ENCODE data around the gene ST3GAL3.

The ST3GAL3 gene

GRCh38 chr1:43881415-43881814 lies 174.1 kb downstream of the ST3GAL3 start:
- no peak overlapping the region for H3K27ac Mint-ChIP-seq
- H3K27me3 Mint-ChIP-seq = no peaks in the 10 kb centered on the region

DNA sequence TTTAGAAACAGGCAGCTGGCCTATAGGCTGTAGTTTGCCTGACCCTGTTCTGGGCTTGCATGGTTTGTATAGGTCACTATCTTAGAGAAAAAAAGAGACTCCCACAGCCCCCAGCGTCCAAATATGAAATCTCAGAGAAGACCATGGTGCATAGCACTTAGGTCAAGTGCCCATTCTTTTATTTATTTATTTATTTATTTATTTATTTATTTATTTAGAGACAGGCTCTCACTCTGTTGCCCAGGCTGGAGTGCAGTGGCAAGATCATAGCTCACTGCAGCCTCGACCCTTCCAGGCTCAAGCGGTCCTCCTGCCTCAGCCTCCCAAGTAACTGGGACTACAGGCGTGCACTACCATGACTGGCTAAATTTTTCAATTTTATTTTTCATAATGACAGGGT lies 175.4 kb downstream of the ST3GAL3 start:
- DNase-seq = no peak
- no peak for ATAC-seq
- no peaks in the 10 kb centered on the region for H3K36me3 Mint-ChIP-seq (ENCODE audit: low read depth)
- no peaks in the 10 kb centered on the region for H3K4me1 Mint-ChIP-seq
- no peak overlapping the region for H3K4me3 Mint-ChIP-seq
- no peaks in the 10 kb centered on the region for H3K9me3 Mint-ChIP-seq
- H3K27me3 Mint-ChIP-seq = no peaks in the 10 kb centered on the region
- no peak overlapping the region for H3K27ac Mint-ChIP-seq

More at GRCh38 chr1:43881415-43881814, 174.1 kb downstream of the ST3GAL3 start:
- Mint-ChIP-seq H3K4me3 (no peak overlapping the region), H3K9me3 (no peaks in the 10 kb centered on the region), H3K4me1 (no peaks in the 10 kb centered on the region), H3K36me3 (ENCODE audit: low read depth) (no peaks in the 10 kb centered on the region)
- ATAC-seq (no peak), DNase-seq (no peak)

DNA sequence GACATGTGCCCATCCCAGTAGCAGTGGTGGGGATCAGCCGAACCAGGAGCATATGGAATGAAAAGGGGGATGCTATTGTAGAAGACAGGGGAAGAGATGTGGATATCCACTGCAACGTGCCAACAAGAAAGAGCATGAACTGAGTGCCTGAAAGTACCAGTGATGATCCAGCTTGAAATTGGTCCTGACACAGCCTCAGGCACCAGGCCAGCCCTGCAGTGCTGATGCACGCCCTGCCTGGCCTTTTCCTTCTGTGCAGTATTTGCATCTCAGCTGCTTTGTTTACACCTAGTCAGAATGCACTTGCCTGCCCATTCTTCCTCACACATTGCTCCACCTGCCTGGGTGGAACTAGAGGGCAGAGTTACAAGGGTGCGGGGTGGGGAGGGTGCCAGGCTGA lies 176.0 kb downstream of the ST3GAL3 start:
- Mint-ChIP-seq H3K9me3 (no peaks in the 10 kb centered on the region), H3K27me3 (no peaks in the 10 kb centered on the region), H3K4me3 (no peak overlapping the region), H3K27ac (no peak overlapping the region), H3K4me1 (no peaks in the 10 kb centered on the region), H3K36me3 (ENCODE audit: low read depth) (no peaks in the 10 kb centered on the region)
- ATAC-seq (no peak), DNase-seq (no peak)

DNA sequence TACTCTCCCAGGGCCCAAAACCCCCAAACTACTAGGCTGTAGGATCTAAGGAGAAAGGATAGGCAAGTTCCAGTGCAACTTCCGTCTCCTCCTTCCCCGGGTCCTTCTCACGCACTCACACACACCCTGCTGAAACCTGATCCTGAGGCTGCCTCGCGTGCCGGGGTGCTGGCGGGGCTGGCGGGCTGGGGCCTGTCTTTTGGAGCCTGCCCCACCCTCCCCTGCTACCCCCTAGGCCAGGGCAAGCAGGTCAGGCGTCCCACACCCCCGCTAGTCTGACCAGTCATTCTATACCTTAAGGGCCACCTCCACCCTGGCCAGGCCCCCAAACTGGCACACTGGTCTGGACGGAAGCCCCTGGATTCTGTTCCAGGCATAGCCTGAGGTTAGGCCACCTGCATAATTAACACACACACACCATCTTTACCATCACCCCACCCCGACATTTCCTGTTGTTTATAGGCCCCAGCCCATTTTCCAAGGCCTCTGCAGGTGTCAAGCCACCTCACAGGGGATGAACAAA lies 178.0 kb downstream of the ST3GAL3 start:
- Mint-ChIP-seq H3K27me3 (no peaks in the 10 kb centered on the region), H3K36me3 (ENCODE audit: low read depth) (no peaks in the 10 kb centered on the region), H3K27ac (no peak overlapping the region), H3K9me3 (no peaks in the 10 kb centered on the region), H3K4me3 (no peak overlapping the region), H3K4me1 (no peaks in the 10 kb centered on the region)
- ATAC-seq (no peak), DNase-seq (no peak)

GRCh38 chr1:43887748-43888147 lies 180.4 kb downstream of the ST3GAL3 start:
- ATAC-seq (no peak), DNase-seq (no peak)
- Mint-ChIP-seq H3K36me3 (ENCODE audit: low read depth) (no peaks in the 10 kb centered on the region), H3K4me1 (no peaks in the 10 kb centered on the region), H3K27me3 (no peaks in the 10 kb centered on the region), H3K4me3 (no peak overlapping the region), H3K27ac (no peak overlapping the region), H3K9me3 (no peaks in the 10 kb centered on the region)

DNA sequence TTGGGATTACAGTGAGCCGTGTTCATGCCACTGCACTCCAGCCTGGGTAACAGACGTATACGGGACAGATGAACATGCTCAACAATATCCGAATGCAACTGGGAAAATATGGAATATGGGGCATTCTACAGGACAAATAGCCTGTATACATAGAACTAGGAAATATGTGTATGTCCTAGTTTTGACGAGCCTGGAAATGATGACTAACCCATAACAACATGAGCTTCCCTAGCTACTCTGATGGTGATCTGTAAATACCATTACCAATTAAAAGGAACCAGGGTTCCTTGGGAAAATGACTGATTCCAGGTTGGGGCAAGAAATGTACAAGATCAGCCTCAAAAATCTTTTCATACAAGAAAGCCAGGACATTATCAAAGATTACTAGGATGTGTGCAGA lies 183.5 kb downstream of the ST3GAL3 start:
- DNase-seq (no peak), ATAC-seq (no peak)
- Mint-ChIP-seq H3K9me3 (no peaks in the 10 kb centered on the region), H3K36me3 (ENCODE audit: low read depth) (no peaks in the 10 kb centered on the region), H3K27ac (no peak overlapping the region), H3K4me1 (no peaks in the 10 kb centered on the region), H3K4me3 (no peak overlapping the region), H3K27me3 (no peaks in the 10 kb centered on the region)

GRCh38 chr1:43893006-43893405 lies 185.7 kb downstream of the ST3GAL3 start:
- H3K4me3 Mint-ChIP-seq = no peak overlapping the region

DNA sequence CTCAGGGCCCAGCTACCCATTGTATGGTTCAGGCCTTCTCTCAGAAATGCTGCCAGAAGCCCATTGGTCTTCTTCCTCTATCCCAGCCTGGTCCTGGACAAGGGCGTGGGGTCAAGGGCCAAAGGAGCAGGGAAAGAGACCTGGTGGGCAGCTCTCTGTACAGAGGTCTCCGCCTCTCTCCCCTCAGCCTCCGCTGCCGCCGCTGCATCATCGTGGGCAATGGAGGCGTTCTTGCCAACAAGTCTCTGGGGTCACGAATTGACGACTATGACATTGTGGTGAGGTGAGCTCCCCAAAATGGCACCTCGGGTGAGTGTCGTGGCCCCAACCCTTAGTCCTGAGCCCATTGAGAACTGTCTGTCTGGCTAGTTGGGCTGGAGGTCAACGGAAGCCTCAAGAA lies 191.6 kb downstream of the ST3GAL3 start:
- Mint-ChIP-seq H3K9me3 (no peaks in the 10 kb centered on the region), H3K4me1 (no peaks in the 10 kb centered on the region), H3K27ac (no peak overlapping the region), H3K27me3 (no peaks in the 10 kb centered on the region), H3K4me3 (no peak overlapping the region), H3K36me3 (ENCODE audit: low read depth) (no peaks in the 10 kb centered on the region)
- ATAC-seq = no peak
- DNase-seq = no peak

More at GRCh38 chr1:43893006-43893405, 185.7 kb downstream of the ST3GAL3 start:
- Mint-ChIP-seq H3K36me3 (ENCODE audit: low read depth) (no peaks in the 10 kb centered on the region), H3K27ac (no peak overlapping the region), H3K9me3 (no peaks in the 10 kb centered on the region), H3K27me3 (no peaks in the 10 kb centered on the region), H3K4me1 (no peaks in the 10 kb centered on the region)
- DNase-seq = no peak
- ATAC-seq = no peak

DNA sequence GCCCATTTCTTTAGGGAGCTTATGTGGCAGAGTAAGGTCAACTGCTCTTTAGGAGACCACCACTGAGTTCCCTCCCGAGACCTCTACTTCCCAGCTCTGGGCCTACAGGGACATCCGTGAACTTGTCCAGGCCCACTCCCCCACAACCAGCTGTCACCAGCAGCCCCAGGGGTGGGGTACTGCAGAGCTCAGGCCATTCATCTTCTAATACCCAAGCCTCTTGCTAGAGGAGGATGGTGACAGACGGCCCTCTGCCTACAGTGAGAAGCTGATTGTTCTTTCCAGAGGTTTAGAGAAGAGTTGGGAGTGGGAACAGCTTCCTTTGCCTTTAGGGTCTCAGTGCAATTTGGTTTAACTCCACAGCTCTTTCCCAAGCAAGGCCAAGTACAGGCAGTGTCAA lies 193.1 kb downstream of the ST3GAL3 start:
- Mint-ChIP-seq H3K36me3 (ENCODE audit: low read depth) (no peaks in the 10 kb centered on the region), H3K9me3 (no peaks in the 10 kb centered on the region), H3K4me1 (no peaks in the 10 kb centered on the region), H3K27ac (no peak overlapping the region), H3K27me3 (no peaks in the 10 kb centered on the region), H3K4me3 (no peak overlapping the region)
- ATAC-seq (no peak), DNase-seq (no peak)

DNA sequence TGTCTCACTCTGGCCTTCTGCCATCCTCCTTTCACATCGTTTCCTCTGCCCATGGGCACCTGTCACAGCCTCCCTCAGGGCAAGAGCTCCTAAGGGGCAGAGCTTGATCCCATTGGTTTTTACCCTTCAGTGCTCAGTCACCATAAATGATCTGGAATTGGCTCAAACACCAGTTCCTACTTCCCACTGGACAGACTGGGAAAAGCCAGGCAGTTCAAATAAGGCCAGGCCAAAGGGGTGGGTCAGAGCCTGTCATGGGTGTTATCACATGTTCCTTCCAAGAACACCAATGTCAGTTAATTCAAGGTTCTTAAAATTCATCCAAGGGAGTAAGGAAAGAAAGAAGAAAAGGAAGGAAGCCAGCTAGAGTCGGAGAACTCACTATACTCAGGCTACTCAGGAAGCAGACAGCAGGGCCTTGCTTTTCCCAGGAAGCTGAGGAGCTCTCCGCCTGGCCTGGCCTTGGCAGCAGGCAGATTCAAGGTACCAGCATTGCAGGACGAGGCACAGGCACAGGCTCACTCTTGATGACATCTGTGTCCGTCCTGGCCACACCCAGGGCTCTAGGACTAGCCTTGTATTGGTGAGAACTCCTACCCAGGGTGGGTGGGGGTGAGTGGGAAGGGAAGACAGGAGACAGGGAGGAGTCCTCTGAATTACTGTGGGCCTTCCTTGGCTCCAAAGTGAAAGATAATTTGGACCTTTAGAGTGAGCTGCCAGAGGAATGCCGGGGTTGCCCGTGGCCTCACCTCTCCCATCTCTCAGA lies 194.0 kb downstream of the ST3GAL3 start:
- DNase-seq (no peak), ATAC-seq (no peak)
- H3K36me3 Mint-ChIP-seq (ENCODE audit: low read depth) = no peaks in the 10 kb centered on the region
- no peak overlapping the region for H3K27ac Mint-ChIP-seq
- no peaks in the 10 kb centered on the region for H3K9me3 Mint-ChIP-seq
- H3K27me3 Mint-ChIP-seq = no peaks in the 10 kb centered on the region
- no peaks in the 10 kb centered on the region for H3K4me1 Mint-ChIP-seq
- no peak overlapping the region for H3K4me3 Mint-ChIP-seq

- ATAC-seq (no peak), DNase-seq (no peak)
- Mint-ChIP-seq H3K4me1 (no peaks in the 10 kb centered on the region), H3K9me3 (no peaks in the 10 kb centered on the region), H3K27ac (no peak overlapping the region), H3K27me3 (no peaks in the 10 kb centered on the region), H3K4me3 (no peak overlapping the region), H3K36me3 (ENCODE audit: low read depth) (no peaks in the 10 kb centered on the region)
These were observed 194.9 kb downstream of the ST3GAL3 start for GRCh38 chr1:43902058-43902831.

DNA sequence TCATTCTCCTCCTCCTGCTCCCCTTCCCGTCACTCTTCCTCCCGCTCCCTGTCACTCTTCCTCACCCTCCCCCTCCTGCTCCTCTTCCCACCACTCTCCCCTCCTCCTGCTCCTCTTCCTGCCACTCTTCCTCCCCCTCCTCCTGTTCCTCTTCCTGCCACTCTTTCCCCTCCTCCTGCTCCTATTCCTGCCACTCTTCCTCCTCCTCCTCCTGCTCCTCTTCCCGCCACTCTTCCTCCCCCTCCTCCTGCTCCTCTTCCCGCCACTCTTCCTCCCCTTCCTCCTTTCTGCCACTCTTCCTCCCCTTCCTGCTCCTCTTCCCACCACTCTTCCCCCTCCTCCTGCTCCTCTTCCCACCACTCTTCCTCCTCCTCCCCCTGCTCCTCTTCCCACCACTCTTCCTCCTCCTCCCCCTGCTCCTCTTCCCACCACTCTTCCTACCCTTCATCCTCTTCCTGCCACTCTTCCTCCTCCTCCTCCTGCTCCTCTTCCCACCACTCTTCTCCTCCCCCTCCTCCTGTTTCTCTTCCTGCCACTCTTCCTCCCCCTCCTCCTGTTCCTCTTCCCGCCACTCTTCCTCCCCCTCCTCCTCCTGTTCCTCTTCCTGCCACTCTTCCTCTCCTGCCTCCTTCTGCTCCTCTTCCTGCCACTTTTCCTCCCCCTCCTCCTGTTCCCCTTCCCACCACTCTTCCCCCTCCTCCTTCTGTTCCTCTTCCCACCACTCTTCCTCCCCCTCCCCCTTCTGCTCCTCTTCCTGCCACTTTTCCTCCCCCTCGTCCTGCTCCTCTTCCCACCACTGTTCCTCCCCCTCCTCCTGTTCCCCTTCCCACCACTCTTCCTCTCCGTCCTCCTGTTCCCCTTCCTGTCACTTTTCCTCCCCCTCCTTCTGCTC lies 197.6 kb downstream of the ST3GAL3 start:
- H3K9me3 Mint-ChIP-seq = no peaks in the 10 kb centered on the region
- H3K36me3 Mint-ChIP-seq (ENCODE audit: low read depth) = no peaks in the 10 kb centered on the region
- DNase-seq (no peak), ATAC-seq (no peak)
- H3K27ac Mint-ChIP-seq = no peak overlapping the region
- H3K4me1 Mint-ChIP-seq = no peaks in the 10 kb centered on the region
- no peak overlapping the region for H3K4me3 Mint-ChIP-seq
- H3K27me3 Mint-ChIP-seq = no peaks in the 10 kb centered on the region

GRCh38 chr1:43908226-43908625 lies 200.9 kb downstream of the ST3GAL3 start:
- H3K36me3 Mint-ChIP-seq (ENCODE audit: low read depth) = no peaks in the 10 kb centered on the region
- H3K4me1 Mint-ChIP-seq = no peaks in the 10 kb centered on the region
- no peaks in the 10 kb centered on the region for H3K9me3 Mint-ChIP-seq
- H3K4me3 Mint-ChIP-seq = no peak overlapping the region
- ATAC-seq (no peak), DNase-seq (no peak)
- H3K27ac Mint-ChIP-seq = no peak overlapping the region
- H3K27me3 Mint-ChIP-seq = no peaks in the 10 kb centered on the region

DNA sequence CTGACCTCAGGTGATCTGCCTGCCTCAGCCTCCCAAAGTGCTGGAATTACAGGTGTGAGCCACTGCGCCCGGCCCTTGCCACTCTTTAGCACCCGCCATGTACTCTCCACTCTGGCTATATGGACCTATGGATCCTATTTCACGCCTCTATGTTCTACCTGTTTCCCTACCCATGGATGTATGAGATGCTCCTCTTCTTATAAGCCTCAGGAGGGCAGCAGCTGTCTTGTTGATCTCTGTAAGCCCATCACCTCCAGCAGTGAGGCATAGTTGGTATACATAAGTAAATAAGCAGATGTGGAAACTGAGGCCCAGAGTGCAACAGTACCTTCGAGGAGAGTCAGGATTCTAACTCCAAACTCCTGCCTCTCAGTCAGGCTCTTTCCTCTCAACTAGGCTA lies 201.5 kb downstream of the ST3GAL3 start:
- no peak for DNase-seq
- no peak overlapping the region for H3K27ac Mint-ChIP-seq
- no peaks in the 10 kb centered on the region for H3K4me1 Mint-ChIP-seq
- ATAC-seq = no peak
- H3K36me3 Mint-ChIP-seq (ENCODE audit: low read depth) = no peaks in the 10 kb centered on the region
- no peaks in the 10 kb centered on the region for H3K9me3 Mint-ChIP-seq
- H3K27me3 Mint-ChIP-seq = no peaks in the 10 kb centered on the region
- H3K4me3 Mint-ChIP-seq = no peak overlapping the region
